Stimulated activated CD8-positive, alpha-beta memory T cell treated with anti-CD3 and anti-CD28 coated beads, Interleukin-15, amount 100 ng/mL, for 4 hours (primary cell): ENCODE measurements around the gene PMP22.
"Not testable (repeated sequence)": the region's sequence is repeated elsewhere in the genome, so short reads cannot be mapped to it uniquely, and the experiment has no call there.

Experiments used
- DNase-seq, 2 donors: peaks; one replicate each; pipeline ENCODE4 v3.0.0-alpha.2; 2020; ENCODE audit warnings: low read depth in 2 of 2

Gene PMP22

DNA sequence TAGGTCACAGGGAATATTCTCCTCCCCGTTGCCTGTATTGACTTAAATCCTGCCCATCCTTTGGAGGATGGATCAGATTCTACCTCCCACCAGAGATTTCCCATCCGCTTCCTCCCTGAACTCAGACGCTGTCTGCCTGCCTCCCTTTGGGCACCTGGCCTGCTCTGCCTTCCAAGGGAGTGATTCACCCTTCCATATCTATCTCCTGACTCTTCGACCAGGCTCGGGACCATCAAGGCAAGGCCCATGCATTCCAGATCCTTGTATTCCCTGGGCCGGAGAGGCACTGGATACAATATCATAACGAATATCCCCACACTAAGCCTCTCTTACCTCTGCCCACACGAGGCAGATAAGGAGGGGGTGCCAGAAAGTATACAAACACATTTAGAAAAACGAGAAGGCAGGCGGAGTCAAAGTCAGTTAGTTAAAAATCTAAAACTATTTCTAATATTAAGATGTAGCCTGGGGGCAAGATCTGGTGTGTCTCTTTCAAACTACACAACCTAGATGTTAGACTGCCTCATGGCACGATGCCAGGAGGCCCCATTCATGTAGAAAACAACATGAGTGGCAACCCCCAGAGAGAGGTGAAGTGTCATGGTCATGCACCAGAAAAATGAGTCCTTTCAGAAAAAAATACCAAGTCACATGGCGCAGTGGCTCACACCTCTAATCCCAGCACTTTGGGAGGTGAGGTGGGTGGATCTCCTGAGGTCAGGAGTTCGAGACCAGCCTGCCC lies 9.2 kb downstream of the PMP22 start:
- no peak for DNase-seq

DNA sequence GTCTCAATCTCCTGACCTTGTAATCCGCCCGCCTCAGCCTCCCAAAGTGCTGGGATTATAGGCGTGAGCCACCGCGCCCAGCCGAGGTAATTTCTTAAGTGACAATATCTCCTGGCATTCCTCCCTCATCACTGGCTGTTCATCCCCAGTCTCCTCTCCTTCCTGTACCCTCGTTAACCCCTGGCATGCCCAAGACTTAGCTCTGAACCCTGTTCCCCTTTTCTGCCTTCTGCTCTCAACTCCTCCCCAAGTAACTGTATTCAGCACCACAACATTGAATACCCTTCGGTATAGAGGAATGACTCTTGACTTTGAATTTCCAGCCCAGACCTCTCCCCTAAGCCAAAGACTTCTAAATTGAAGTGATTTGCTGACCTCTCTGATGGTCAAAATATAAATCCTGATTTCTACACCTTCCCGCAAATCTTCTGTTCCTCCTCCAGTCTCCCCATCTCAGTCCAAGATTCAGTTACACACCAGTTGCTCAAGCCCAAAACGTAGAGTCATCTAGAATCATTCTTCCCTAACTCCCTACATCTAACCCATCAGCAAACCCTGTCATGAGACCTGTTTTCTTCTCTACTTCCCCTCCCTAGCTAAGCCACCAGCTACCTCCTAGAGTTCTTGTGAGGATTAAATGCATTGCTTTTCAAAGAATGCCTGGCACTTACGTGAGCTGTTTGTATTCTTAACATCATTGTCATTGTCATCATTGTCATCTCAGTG lies 14.8 kb downstream of the PMP22 start:
- DNase-seq, result no peak

DNA sequence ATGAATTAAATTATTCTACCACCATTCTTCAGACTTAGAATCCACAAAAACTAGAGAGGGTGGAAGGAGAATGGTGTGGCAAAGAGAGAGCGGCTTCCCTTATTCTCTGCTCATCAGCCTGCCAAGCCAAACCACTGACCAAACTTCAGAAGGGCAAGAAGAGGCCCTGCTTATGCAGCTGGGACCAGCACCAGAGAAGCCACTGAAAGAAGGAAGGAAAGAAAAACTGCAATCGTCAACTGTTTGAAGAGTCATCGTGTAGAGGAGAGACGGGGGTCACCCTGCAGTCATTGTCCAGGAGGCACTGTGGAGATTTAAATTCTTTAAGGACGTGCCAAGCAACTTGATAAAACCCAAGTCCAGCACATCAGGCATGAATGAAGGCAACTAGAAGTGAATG lies 15.6 kb downstream of the PMP22 start:
- DNase-seq, result no peak

DNA sequence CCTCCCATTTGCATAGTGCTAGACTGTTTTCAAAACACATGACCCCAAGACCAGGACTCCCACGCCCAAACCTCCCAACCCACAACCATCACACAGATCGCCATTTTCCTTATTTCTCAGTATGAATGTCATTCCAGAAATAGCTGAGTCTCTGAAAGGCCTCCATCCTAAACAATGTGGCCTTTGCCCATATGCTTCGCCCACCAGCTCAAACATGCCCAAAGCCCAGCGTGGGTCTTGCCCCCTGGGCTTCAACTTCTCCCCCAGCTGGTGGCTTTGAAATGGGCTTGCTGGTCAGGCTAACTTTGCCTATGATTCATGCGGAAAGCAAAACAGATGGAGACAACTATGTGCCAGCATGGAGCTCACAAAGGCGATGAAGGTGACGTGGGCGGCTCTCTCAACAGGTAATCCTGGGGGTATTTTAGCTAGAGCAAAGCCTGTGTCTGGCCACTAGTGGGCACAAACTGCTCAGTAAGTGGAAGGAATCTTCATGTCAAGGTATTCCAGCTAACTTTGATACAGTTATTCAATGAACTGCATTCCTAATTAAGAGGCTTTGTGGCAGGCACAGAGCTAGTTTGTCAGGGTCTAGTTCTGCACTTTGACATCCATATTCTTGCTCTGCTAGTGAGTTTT lies 17.1 kb downstream of the PMP22 start:
- no peak for DNase-seq

DNA sequence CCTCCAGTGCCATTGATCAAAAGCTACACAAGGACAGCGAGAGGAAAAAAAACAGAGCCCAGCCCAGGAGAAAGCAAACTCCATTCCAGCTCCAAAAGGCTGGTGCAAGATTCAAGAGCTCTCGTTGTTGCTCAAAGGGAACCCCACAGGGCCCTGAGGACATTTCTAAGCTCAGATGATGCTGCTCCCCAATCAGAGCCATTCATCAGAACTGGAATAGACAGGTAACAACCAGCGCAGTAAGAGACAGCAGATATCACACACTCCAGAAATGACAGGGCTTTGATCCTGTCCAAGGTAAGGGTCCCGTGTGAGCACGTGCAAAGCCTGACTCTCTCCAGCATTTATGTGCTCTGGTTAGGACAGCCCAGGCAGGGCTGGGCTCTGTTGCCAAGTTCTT lies 20.1 kb downstream of the PMP22 start:
- DNase-seq, result no peak

DNA sequence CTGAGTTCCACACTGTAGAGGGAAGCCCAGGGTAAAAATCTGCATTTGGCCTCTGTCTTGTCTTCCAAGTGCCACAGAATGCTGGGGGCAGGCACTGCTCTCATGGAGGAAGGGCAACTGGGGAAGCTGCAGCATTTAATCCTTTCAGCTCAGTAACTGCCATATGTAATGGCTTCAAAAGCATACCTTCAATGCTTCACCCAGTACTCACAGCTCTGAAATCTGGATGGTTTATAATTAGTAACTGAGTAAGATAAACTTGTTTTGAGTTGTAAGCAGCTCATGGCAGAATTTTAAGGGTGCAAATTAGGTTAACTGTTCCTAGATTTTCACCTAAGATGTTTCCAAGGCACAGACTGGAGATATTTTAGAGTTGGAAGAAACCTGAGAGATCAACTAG lies 24.5 kb downstream of the PMP22 start:
- DNase-seq, result no peak

DNA sequence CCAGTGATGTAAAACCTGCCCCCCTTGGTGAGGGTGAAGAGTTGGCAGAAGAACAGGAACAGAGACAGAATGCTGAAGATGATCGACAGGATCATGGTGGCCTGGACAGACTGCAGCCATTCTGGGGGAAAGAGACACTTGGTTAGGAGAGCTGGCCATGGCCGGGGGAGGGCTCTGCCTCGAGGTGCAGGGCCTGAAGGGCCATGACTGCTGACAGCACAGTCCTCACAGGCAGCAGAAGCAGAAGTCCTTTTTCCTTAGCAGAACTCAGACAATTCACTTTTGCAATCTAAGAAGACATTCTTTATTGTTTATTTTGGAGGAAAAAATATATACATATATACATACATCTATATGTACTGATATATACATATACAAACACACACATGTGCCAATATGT lies 25.6 kb downstream of the PMP22 start:
- DNase-seq, result no peak

DNA sequence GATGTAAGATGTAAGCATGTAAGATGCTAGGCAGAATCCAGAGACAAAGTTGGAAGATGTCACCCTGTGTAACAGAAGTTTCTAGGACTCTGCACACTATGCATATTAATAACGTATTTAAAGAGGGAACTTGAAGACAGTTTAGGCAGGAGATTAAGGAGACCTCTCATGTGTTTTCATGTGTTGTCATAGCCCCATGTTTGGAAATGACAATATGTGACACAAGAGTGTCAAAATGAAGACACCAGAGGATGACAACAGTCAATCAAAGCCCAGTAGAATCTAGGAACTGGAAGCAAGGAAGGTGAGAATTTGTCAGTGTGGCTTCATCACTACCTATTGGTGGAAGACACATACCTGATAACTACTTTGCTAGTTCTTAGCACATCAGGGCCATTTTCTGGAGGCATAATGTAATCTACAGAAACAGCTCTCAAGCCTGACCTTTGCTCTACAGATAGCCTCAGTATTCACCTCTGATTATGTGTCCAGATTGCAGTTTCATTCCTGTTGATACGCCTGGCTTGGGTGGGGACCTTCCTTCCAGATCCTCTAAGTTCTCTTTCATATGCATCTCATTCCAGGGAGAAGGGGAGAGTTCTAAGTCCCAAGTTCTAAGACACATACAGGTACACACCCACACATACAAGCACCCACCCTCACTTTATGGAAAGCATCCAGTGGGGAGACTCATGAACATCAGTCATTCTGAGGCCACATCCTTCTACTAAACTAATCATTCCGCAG lies 26.3 kb downstream of the PMP22 start:
- DNase-seq, result no peak

DNA sequence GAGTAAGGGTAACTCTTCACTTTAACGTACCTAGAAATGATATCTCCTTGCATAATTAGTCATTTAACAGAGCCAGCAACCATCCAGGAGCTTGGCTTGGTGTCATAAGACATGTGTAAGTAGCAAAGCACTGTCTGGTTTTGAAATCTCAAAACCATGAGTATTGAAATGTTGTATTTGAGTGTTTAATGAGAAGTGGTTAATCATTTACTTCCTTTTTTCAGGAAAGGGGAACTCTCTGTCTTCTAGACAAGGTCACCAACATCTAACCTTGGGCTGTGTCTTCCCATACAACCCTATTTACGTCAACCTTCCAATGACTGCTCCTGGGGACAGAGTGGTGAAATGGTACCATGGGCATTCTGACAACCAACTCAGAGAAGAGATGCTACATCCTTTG lies 27.1 kb downstream of the PMP22 start:
- no peak for DNase-seq

DNA sequence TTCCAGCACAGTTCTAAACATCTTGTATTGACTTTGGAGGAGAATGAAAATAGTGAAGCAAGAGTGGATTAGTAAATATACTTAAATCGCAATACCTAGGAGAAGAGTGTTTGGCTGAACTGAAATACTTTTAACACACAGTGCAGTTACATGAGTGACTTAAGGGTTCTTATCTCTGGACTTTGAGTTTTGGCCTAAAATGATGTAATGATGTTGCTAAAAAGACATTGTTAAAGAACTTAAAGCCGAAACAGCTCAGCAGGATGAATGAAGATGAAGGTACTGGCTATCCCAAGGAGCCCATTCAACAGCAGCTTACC lies 28.1 kb downstream of the PMP22 start:
- no peak for DNase-seq

DNA sequence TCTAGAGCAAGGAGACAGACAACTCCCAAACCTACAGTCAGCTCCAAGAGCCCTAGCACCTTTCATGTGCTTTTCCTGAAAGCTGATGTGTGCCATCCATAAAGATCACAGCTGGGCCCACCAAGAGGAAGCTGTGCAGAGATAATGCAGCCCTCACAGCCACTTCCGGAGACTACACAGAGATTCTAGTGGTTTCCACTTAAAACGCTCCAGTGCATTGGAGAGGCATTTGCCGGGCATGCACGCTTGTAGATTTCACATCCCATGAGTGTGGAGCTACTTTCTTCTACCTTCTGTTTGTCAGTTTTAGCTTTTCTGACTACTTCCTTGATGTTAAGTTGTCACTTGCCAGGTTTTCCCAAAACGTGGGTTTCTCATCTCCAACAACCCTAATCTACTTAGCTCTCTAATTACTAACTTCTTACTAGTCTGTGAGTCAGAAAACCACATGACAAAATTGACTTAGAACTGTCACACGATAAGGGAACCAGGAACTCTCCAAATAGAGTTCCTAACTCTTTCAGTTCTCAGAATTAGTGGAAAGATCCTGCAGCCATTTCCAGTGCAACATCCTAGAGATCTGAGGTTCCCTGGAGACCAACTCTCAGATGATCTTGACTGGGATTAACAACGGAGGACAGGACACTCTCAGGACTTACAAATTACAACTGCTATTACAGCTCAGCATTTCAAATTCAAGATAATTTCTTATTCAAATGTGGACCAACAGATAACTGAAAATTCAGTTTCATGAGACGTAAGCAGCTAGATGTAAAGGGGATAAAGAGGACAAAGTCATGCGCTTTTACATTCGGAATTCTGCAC lies 28.6 kb downstream of the PMP22 start:
- DNase-seq, result no peak

DNA sequence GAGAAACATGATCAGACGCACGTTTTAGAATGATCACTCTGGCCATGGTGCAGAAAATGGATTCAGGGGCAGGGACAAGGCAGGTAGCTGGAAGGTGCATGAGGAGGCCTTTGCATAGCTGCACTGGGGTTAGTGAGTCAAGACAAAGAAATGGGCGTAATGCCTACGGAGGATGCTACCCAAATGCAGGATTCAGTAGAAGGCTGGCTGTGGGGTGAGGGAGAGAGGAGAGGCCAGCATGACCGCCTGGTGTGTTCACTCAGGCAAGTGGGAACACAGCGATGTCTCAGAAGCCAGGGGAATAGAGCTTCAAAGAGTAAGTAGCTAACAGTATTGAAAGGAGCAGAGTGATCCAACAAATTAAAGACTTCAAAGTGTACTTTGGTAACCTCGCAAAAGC lies 31.2 kb downstream of the PMP22 start:
- DNase-seq, result no peak

DNA sequence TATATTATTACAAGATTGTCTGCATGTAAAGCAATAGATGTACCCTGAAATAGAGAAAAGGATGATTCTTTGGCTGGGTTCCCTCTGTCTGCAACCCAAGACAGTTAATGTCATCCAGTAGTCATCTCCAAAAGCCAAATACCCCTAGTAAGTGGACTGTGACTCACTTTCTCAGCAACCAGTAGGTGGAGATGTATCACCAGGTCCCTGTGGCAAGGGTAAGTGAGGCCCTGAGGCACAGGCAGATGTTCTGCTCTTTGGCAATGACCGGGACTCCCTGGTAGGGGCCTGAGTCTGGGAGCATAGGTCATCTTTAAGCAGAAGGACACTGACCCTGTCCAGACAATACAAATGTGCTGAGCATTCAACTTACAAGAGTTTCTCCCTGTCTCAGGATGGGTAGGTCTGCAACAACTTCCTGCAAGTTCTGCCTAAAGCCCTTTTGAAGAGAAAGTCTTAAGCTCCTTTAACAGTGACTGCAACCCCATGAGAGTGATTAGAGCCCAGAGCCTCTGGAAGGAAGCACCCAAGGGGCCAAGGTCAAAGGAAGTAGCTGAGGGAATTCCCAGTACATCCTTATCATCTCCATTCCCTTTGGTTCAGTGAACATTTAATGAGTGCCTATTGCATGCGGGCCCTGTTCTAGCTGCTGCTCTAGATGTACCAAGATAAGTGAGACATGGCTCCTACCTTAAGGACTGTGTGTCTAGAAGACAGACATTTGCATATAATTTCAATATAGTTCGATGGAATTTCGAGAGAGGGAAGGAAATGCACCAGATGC lies 31.9 kb downstream of the PMP22 start:
- DNase-seq, result no peak

DNA sequence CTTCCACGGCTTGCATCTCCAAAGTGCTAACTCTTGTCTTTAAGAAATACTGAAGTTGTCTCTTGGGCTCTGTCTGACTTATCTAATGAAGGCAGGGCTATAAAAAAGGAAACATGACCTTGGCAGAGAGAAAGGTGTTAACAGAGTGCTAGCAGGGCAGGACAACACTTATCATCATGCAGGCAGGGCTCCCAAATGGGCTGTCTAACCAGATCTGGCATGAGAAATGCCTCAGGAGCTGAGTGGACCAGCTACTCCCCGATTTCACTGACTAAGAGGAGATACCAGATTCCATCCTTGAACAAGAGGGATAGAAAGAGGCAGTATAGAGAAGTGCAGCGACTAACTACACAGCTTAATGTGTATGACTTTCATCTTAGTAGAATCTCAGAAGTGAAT lies 32.6 kb downstream of the PMP22 start:
- DNase-seq, result no peak

DNA sequence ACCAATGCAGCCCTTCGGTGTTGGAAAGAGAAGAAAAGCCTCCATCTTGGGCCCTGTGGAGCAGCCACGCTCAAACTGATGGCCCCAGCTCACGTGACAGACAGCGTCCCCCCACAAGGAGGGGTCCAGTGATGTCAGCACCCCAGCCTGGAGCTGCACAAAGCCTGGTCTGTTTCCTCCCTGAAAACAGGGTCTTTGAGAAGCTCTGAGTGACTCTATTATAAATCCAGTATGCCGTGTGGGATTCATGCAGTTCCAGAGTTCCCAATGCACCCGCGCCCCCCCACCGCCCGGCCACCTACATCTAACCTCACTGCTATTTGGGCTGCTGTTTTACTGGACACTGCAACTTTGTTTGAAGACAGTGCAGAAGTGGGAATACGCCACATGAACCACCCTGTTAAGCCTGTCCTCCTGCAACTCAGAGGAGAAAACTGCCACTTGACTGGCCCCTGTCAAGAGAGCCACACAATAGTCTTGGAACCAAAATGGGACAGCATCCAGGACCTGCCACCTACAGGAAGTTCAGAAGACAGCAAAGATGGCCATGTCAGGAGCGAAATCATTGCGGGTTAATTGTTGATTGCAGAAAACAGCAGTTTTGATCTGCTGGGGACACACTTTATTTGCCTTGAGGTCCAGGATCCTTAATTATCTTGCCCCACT lies 33.1 kb downstream of the PMP22 start:
- DNase-seq, result no peak

DNA sequence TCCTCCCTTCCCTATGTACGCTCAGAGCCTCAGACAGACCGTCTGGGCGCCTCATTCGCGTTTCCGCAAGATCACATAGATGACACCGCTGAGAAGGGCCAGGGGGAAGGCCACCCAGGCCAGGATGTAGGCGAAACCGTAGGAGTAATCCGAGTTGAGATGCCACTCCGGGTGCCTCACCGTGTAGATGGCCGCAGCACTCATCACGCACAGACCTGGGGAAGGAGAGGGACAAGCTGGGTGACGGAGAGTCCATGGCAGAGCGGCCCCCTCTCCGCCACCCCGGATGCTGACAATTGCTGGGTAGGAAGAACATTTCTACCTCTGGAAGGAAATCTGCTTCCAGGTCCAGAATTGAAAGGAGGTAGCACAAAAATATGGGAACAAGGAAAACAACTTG lies 34.3 kb downstream of the PMP22 start:
- DNase-seq, result no peak

DNA sequence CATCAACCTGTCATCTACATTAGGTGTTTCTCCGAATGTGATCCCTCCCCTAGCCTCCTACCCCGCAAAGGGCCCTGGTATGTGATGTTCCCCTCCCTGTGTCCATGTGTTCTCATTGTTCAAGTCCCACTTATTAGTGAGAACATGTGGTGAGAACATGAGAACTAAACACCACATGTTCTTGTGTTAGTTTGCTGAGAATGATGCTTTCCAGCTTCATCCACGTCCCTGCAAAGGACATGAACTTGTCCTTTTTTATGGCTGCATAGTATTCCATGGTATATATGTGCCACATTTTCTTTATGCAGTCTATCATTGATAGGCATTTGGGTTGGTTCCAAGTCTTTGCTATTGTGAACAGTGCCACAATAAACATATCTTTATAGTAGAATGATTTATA lies 43.3 kb downstream of the PMP22 start:
- DNase-seq, result not testable (repeated sequence)

DNA sequence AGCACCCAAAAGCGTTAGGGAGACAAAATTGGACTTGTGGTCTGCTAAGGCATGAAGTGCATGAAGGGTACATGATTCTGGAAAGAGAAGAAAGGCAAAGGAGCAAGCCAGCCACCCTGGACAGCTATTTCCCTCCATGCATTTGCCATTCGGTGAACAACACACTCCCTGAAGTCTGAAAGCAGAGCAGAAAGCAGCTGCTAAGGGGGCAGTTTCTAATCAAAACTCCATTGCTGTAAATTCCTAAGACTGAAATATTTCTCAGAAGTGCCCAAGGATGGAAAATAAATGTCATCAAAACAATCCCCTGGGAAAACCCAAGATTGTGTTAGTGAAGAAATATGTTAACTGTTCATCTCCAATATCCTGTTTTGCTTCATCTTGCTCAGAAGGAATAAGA lies 44.3 kb downstream of the PMP22 start:
- no peak for DNase-seq

DNA sequence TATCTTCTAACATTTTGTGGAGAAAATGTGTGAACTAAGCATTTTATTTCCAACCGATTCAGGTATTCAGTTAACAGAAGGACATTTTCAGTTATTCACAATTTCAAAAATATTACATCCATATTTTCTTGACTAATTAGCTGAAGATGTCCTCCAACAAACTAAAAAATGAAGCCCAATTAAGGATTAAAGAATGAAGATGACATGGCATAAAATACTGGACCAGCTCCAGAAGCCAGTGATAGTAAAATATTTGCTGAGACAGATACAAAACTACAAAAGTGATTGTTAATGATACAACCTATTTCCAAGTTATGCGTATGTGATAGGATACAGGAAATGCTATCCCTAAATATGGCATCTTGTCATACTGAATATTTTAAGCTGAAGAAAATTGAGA lies 48.6 kb downstream of the PMP22 start:
- DNase-seq, result no peak

DNA sequence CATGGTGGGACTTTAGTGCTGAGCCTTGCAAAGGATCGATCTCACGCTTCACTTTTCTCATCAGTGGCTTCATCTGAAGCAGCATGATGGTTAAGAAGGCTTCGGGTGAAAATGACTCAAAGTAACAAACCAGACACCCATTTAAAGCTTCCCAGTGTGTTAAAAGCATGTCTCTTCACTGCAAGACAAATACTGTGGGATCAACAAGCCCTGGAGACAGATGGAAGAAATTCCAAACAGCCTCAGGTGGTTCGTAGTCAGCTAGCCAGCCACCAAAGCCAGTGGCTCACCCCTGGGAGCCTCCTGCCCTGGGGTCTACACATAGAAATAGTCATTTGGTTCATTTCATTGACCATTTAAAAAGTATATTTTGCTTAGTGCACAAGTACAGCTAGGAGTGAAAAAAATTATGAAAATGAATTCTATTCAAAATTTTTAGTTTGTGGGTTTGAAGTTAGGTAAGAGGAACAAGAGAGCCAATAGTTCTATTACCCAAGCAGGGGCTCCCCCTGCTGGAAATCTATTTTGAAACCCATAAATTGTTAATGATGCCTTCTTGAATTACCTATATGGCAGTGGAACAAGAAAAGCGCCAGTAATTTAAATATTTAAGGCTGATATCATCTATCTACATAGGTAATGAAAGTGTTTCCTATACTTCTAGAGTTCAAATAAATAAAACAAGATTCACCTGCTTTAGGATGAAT lies 51.6 kb downstream of the PMP22 start:
- DNase-seq, result no peak
